GM19099 (cell line): ENCODE results near the gene CEP128.

Experiments
- POLR2A ChIP-seq: IDR thresholded peaks from 3 replicates; pipeline ENCODE4 v1.6.1; 2011; ENCODE audit warnings: low read depth; ENCODE audit not compliant: insufficient read length; ENCODE audit errors: extremely low read depth

The CEP128 gene

DNA sequence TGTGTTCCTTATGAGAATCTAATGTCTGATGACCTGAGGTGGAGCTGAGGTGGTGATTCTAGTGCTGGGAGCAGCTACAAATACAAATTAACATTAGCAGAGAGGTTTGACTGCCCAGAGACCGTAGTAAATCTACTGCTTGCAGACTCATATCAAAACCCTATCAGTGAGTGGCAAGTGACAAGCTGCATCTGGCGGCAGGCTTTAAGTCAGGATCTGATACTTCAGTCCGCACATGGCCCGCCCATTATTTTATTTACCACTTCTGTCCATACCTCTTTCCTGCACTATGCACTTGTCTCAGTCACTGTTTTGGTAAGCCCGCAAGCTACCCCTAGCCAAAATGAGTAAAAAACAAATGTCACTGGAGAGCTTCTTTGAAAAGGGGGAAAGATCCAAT, 11.4 kb downstream of the CEP128 start:
- no peak for TF ChIP-seq POLR2A

- no peak for TF ChIP-seq POLR2A
These were observed 14.2 kb downstream of the CEP128 start for GRCh38 chr14:80927083-80927989.

GRCh38 chr14:80926397-80927082, 15.0 kb downstream of the CEP128 start:
- no peak for TF ChIP-seq POLR2A

DNA sequence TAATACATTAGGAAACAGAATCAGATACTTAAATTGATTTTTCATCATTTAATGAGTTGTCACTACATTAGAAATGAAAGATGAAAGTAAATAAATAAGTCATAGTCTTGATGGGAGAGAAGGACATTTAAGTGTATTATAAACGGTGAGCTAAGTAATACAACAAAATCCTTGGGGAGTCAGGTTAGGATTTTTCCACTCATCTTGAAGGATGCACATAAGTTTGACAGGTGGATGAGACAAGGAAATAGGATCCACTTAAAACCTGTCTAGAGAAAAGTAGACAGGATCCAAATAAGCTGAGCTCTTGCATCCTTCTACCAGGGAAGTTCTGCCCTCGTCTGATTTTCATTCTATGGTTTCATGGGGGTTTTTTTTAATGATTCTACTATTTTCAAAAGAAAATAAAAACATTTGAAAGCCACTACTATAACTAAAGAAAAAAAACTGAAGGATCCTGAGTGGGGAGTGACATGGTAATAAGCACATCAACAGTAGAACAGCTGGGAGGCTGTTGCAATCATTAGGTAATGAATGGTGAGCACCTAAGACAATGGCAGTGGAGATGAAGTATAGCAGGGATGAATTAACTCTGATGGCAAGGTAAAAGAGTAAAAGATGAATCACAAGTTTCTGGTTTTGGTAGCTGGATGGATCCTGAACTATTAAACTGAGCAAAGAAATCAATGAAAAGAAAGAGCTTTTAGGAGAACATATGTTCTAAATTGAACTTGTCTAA, 17.0 kb downstream of the CEP128 start:
- no peak for TF ChIP-seq POLR2A

- TF ChIP-seq POLR2A = no peak
These were observed 18.2 kb downstream of the CEP128 start for GRCh38 chr14:80923368-80923767.

- no peak for TF ChIP-seq POLR2A
These were observed 21.9 kb downstream of the CEP128 start for GRCh38 chr14:80919622-80920021.

GRCh38 chr14:80906946-80907345, 34.6 kb downstream of the CEP128 start:
- TF ChIP-seq POLR2A = no peak

DNA sequence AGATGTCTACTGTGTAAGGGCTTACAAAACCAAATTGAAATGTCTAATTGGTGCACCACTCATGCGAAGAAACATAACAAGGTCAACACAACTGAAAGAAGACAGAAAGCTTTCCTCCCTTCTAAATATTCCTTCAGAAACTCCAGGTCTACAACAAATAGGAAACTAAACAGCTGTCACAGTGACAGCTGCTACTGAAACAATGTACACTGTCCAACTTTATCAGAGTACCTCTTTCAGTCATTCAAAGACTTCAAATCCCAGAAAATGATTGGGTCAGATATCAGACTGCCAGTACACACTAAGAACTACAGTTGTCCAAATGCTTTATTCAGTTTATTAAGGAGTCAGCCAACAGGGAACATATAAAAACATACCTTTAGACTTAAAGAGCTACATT, 35.2 kb downstream of the CEP128 start:
- no peak for TF ChIP-seq POLR2A

GRCh38 chr14:80902608-80903007, 38.9 kb downstream of the CEP128 start:
- TF ChIP-seq POLR2A = no peak

DNA sequence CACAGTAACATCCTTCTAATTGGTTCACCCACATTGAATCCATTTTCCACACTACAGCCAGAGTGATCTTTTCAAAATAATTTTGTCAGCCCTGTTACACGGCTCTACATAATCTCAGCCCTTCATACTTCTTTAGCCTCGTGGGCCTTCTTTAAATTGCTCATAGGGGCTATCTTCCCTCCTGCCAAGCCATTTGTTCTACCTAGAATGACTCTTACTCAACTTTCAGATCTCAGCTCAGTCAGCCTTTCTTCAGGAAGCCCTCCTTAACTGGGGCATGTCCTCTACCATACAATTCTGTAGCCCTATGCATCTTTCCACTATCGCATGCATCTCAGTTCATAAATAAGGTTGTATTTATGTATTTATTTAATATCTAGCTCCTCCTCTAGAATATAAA, 39.7 kb downstream of the CEP128 start:
- no peak for TF ChIP-seq POLR2A

DNA sequence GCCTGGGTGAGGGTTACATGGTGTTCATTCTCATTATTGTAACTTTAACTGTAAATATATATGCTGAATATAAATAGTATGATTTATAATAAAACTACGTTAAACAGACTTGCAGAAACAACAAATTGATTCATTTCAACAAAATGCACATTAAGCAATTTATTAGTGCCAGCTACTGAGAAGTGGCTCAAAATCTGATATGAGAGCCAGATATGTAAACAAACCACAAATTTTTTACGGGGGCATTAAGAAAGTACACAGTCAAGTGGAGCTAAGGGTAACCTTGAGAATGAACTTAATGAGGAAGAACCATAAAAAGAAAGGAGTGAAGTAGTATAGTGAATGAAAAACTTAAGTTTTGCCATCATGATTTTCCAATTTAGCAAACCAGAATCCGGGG, 40.3 kb downstream of the CEP128 start:
- no peak for TF ChIP-seq POLR2A

DNA sequence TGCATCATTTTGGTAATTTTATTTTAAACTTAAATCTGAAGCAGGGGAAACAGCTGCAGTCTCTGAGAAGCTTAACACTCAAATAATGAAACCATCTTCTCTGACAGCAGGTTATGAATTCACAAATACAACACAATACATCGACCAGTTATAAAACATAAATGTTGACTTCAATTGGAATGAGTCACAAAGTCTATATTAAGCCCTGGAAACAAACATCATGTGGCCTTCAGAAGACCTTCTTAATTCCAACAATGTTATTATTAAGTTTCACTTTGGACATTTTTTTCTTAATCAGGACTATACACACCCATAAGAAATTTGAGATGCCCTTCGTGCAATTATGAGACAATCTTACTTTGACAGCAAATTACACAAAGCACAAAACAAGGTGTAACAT, 68.9 kb downstream of the CEP128 start:
- TF ChIP-seq POLR2A = no peak

GRCh38 chr14:80868260-80868659, 73.3 kb downstream of the CEP128 start:
- TF ChIP-seq POLR2A = no peak

GRCh38 chr14:80867798-80868197, 73.7 kb downstream of the CEP128 start:
- no peak for TF ChIP-seq POLR2A

DNA sequence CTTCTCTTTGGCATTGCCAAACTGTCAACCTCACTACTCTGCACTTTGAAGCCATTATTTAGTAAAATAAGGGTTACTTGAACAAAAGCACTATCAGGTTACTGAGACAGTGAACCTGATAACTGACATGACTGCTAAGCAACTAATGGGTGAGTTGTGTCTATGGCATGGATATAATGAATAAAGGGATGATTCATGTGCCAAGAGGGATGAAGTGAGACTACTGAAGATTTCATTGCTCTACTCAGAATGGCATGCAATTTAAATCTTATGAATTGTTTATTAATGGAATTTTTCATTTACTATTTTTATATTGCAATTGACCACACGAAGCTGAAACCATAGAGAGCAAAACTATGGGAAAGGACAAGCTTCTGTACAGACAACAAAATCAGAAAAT, 74.4 kb downstream of the CEP128 start:
- TF ChIP-seq POLR2A = no peak
